Astrocyte of the spinal cord (primary cell): ENCODE measurements around the gene SLC30A5.

Experiments
- DNase-seq: peaks from one replicate; pipeline ENCODE4 v3.0.0; 2011; ENCODE audit warnings: low read depth, low spot score
- H3K4me3 ChIP-seq: 2 replicates; pipeline ENCODE4 v1.5.1; 2011; ENCODE audit warnings: low read depth, mild to moderate bottlenecking, low read length, moderate library complexity
- CTCF ChIP-seq: IDR thresholded peaks from 2 replicates; pipeline ENCODE4 v1.5.1; 2012; ENCODE audit warnings: low read depth, mild to moderate bottlenecking, low read length, inconsistent platforms
- in situ Hi-C: cut with HindIII; loops from 2 replicates; pipeline ENCODE4 v1.10.0; 2017; ENCODE audit warnings: low sequenced_read_pairs

SLC30A5 gene

GRCh38 chr5:69052181-69052580 is 41.6 kb upstream of the SLC30A5 start:
- no peak for DNase-seq
- in situ Hi-C loops, result no loop called here
- H3K4me3 ChIP-seq, result no peak overlapping the region
- no peak for TF ChIP-seq CTCF

- DNase-seq, result no peak
- no peak for TF ChIP-seq CTCF
- no peak overlapping the region for H3K4me3 ChIP-seq
- in situ Hi-C loops, result no loop called here
These were observed 18.9 kb upstream of the SLC30A5 start for GRCh38 chr5:69074664-69075521.

- no peak overlapping the region for H3K4me3 ChIP-seq
- in situ Hi-C loops, result no loop called here
- no peak for TF ChIP-seq CTCF
- no peak for DNase-seq
These were observed 18.2 kb upstream of the SLC30A5 start for GRCh38 chr5:69075522-69076179.

GRCh38 chr5:69078921-69079540 is 14.8 kb upstream of the SLC30A5 start:
- no peak for TF ChIP-seq CTCF
- H3K4me3 ChIP-seq, result no peak overlapping the region
- no peak for DNase-seq
- in situ Hi-C loops, result no loop called here

- in situ Hi-C loops, result no loop called here
- no peak for TF ChIP-seq CTCF
- DNase-seq, result no peak
- no peak overlapping the region for H3K4me3 ChIP-seq
These were observed 14.3 kb upstream of the SLC30A5 start for GRCh38 chr5:69079556-69079955.

- in situ Hi-C loops, result no loop called here
These were observed 10.4 kb upstream of the SLC30A5 start for GRCh38 chr5:69083412-69083811.

More at GRCh38 chr5:69083412-69083811, 10.4 kb upstream of the SLC30A5 start:
- no peak overlapping the region for H3K4me3 ChIP-seq
- no peak for DNase-seq
- TF ChIP-seq CTCF, result no peak
